B cell (primary cell): ENCODE results near the gene ARRB1. TPM values are rescaled to one million over a fixed set of nuclear protein-coding genes. Genes with fewer than 3 reads are reported as not detected.

Source experiments
- ATAC-seq: fragments of 200-7000 bp; cut with Tn5 transposase; one replicate; pipeline ENCODE4 v1.10.0; 2021; ENCODE audit warnings: low read depth, mild to moderate bottlenecking, moderate number of reproducible peaks, moderate library complexity
- CTCF ChIA-PET: fragments of 350-600 bp; sonication (Branson Sonifier 250); formaldehyde crosslinking; loops from one replicate; lab custom pipeline; 2021; ENCODE audit warnings: antibody characterized with exemption, inconsistent platforms; lab: Charles Lee
- POLR2A ChIA-PET: fragments of 350-600 bp; sonication (Branson Sonifier 250); formaldehyde crosslinking; loops from one replicate; lab custom pipeline; 2021; ENCODE audit warnings: antibody characterized with exemption; lab: Charles Lee
- DNase-seq: peaks from one replicate; pipeline ENCODE4 v3.0.0; 2013
- H2AFZ ChIP-seq: 2 replicates; pipeline ENCODE4 v1.6.1; 2012; ENCODE audit warnings: mild to moderate bottlenecking, low read depth, low read length; ENCODE audit not compliant: insufficient read depth, poor library complexity, severe bottlenecking
- H3K27ac ChIP-seq, 2 donors: 1 replicate in 1 of 2; 2 replicates in 1 of 2; pipeline ENCODE4 v1.5.1; 2012 to 2013; ENCODE audit warnings: low read length in 2 of 2, mild to moderate bottlenecking in 2 of 2, moderate library complexity in 1 of 2
- H3K27me3 ChIP-seq, 4 experiments: fragments of 200-600 bp in 1 of 4; sonication (generic) in 1 of 4; replicated peaks in 1 of 4; 1 replicate in 2 of 4; 2 replicates in 2 of 4; pipeline versions ENCODE4 v1.6.1 to v1.7.0; 2013 to 2016; ENCODE audit warnings: low read length in 3 of 4, mild to moderate bottlenecking in 2 of 4, mixed read lengths in 1 of 4, moderate library complexity in 1 of 4; ENCODE audit not compliant: insufficient read depth in 4 of 4, control insufficient read depth in 3 of 4; ENCODE audit errors: control extremely low read depth in 1 of 4
- H3K36me3 ChIP-seq, 2 experiments: replicated peaks in 1 of 2; 1 replicate in 1 of 2; 2 replicates in 1 of 2; pipeline versions ENCODE4 v1.6.1 to v1.7.1; 2013; ENCODE audit warnings: low read length in 1 of 2; ENCODE audit not compliant: insufficient read depth in 2 of 2, control insufficient read depth in 1 of 2; ENCODE audit errors: control extremely low read depth in 1 of 2, extremely low read depth in 1 of 2
- H3K4me1 ChIP-seq, 2 donors: fragments of 200-600 bp in 1 of 2; sonication (generic) in 1 of 2; 1 replicate in 1 of 2; 2 replicates in 1 of 2; pipeline versions ENCODE4 v1.5.1 to v1.6.1; 2013 to 2017; ENCODE audit warnings: low read length in 2 of 2; ENCODE audit not compliant: control insufficient read depth in 2 of 2, insufficient read depth in 2 of 2
- H3K4me2 ChIP-seq: replicated peaks from 2 replicates; pipeline ENCODE3; 2012; ENCODE audit warnings: mild to moderate bottlenecking, low read depth, low read length; ENCODE audit not compliant: poor library complexity, severe bottlenecking
- H3K4me3 ChIP-seq, 5 experiments: fragments of 200-600 bp in 1 of 5; sonication (generic) in 1 of 5; 1 replicate in 3 of 5; 2 replicates in 2 of 5; pipeline versions ENCODE4 v1.5.1 to v1.7.0; 2011 to 2016; ENCODE audit warnings: low read length in 4 of 5, mild to moderate bottlenecking in 4 of 5, low read depth in 2 of 5, control low read depth in 1 of 5, moderate library complexity in 1 of 5; ENCODE audit not compliant: insufficient read depth in 1 of 5; ENCODE audit errors: control extremely low read depth in 1 of 5, extremely low read depth in 1 of 5
- H3K79me2 ChIP-seq: fragments of 200-600 bp; sonication (generic); one replicate; pipeline ENCODE4 v1.6.0; 2016; ENCODE audit warnings: low read length; ENCODE audit not compliant: control insufficient read depth, insufficient read depth
- H3K9ac ChIP-seq: fragments of 200-600 bp; sonication (generic); 2 replicates; pipeline ENCODE4 v1.6.1; 2017; ENCODE audit warnings: mild to moderate bottlenecking, low read length, moderate library complexity
- H3K9me3 ChIP-seq, 3 donors: one replicate each; pipeline versions ENCODE4 v1.6.1 to v1.7.1; 2013; ENCODE audit warnings: low read length in 2 of 3; ENCODE audit not compliant: control insufficient read depth in 2 of 3, insufficient read depth in 1 of 3; ENCODE audit errors: control extremely low read depth in 1 of 3
- H4K20me1 ChIP-seq: 2 replicates; pipeline ENCODE4 v1.6.0; 2012; ENCODE audit warnings: mild to moderate bottlenecking, low read length; ENCODE audit not compliant: insufficient read depth, control insufficient read depth, poor library complexity, severe bottlenecking
- H3K27ac Mint-ChIP-seq: one replicate; pipeline ENCODE4 v1.8.0; 2021; ENCODE audit warnings: mixed read lengths
- H3K27me3 Mint-ChIP-seq: one replicate; pipeline ENCODE4 v1.8.0; 2021; ENCODE audit warnings: mixed read lengths
- H3K4me1 Mint-ChIP-seq: one replicate; pipeline ENCODE4 v1.8.0; 2021; ENCODE audit warnings: mixed read lengths
- H3K4me3 Mint-ChIP-seq: one replicate; pipeline ENCODE4 v1.8.0; 2021; ENCODE audit warnings: mixed read lengths
- H3K9me3 Mint-ChIP-seq: one replicate; pipeline ENCODE4 v1.8.0; 2022; ENCODE audit warnings: mixed read lengths; ENCODE audit not compliant: insufficient read depth
- CTCF ChIP-seq: fragments of 200-600 bp; IDR thresholded peaks from one replicate; pipeline ENCODE4 v1.8.0; 2022; ENCODE audit warnings: antibody characterized with exemption, mild to moderate bottlenecking
- EZH2 ChIP-seq: IDR thresholded peaks from 2 replicates; pipeline ENCODE4 v1.6.1; 2012; ENCODE audit warnings: borderline replicate concordance, low read depth, mild to moderate bottlenecking, moderate library complexity, low read length; ENCODE audit not compliant: insufficient read depth, poor library complexity, severe bottlenecking
- WGBS: methylation state at CpG from one replicate; pipeline ENCODE4 v1.1.5; 2013; ENCODE audit warnings: missing lambda C conversion rate; ENCODE audit not compliant: insufficient coverage; 5-methylcytosine and 5-hydroxymethylcytosine counted together
- intact Hi-C: fragments of 100-400 bp; cut with micrococcal nuclease; formaldehyde crosslinking; loops from one replicate; pipeline ENCODE4 v1.10.0; 2022
- polyA plus RNA-seq: library from polyadenylated mRNA; depleted of rRNA; stranded (reverse); fragments of >200 nt; gene quantifications from 2 replicates; pipeline ENCODE4 v1.2.3, GENCODE V29; 2012
- total RNA-seq, 2 donors: library from RNA; stranded (reverse); fragments of 120-200 nt in 1 of 2; gene quantifications; 1 replicate in 1 of 2; 2 replicates in 1 of 2; pipeline versions ENCODE4 v1.2.3 to v1.2.4, GENCODE V29; 2013 to 2022

Gene ARRB1
- total and polyA plus RNA-seq, 2 donors (not counting 1 experiment from before 2014, with no cell fraction given) = 1.0 to 1.9 TPM

- H3K27me3 Mint-ChIP-seq = peaks cover 17% of the 10 kb centered on the region
- H3K36me3 ChIP-seq = no peaks in the 10 kb centered on the region
- H3K4me1 Mint-ChIP-seq = peaks cover 2% of the 10 kb centered on the region
- intact Hi-C loops = loop anchor here (1.0 kb wide), 4 partner anchors 11 to 144 kb away; partner anchors contain the start of gene RPS3
- TF ChIP-seq CTCF (no peak), EZH2 (no peak)
- DNase-seq (no peak), ATAC-seq (no peak)
- no peaks in the 10 kb centered on the region for H3K9me3 ChIP-seq
- peaks cover 0 to 10% (median 3%) of the 10 kb centered on the region in 4 experiments for H3K27me3 ChIP-seq
- no peak overlapping the region for H3K27ac Mint-ChIP-seq
- CTCF ChIA-PET = interaction anchor here (0.8 to 13.7 kb wide), 14 partner anchors 7 to 247 kb away, joined by 3 to 347 read pairs (median 5); no protein-coding TSS in a partner anchor
- no peak overlapping the region for H3K4me3 ChIP-seq
- POLR2A ChIA-PET = interaction anchor here (0.7 to 1.3 kb wide), 3 partner anchors 13 to 116 kb away, joined by 3 to 4 read pairs (median 3); no protein-coding TSS in a partner anchor
- no peak overlapping the region for H3K4me3 Mint-ChIP-seq
- no peaks in the 10 kb centered on the region for H4K20me1 ChIP-seq
- WGBS = no CpG with 5 or more reads among the region's 3 CpGs
- no peak overlapping the region for H3K4me2 ChIP-seq
- H3K27ac ChIP-seq = no peak overlapping the region
- H3K4me1 ChIP-seq = peaks cover 4 to 6% of the 10 kb centered on the region in 2 donors
- H3K9me3 Mint-ChIP-seq = no peaks in the 10 kb centered on the region
- H3K9ac ChIP-seq = no peak overlapping the region
- no peak overlapping the region for H2AFZ ChIP-seq
- H3K79me2 ChIP-seq = no peaks in the 10 kb centered on the region
Observed at GRCh38 chr11:75387736-75388294, 36.4 kb upstream of the ARRB1 start.

GRCh38 chr11:75386942-75387630 lies 35.6 kb upstream of the ARRB1 start:
- H3K27me3 Mint-ChIP-seq = peaks cover 17% of the 10 kb centered on the region
- Histone ChIP-seq H3K4me3 (no peak overlapping the region), H3K9ac (no peak overlapping the region), H3K4me1 (peaks cover 4 to 6% of the 10 kb centered on the region in 2 donors), H2AFZ (no peak overlapping the region), H3K36me3 (no peaks in the 10 kb centered on the region), H3K9me3 (no peaks in the 10 kb centered on the region), H3K79me2 (no peaks in the 10 kb centered on the region), H3K4me2 (no peak overlapping the region), H3K27ac (no peak overlapping the region), H4K20me1 (no peaks in the 10 kb centered on the region), H3K27me3 (peaks cover 0 to 10% (median 3%) of the 10 kb centered on the region in 4 experiments)
- ATAC-seq (no peak), DNase-seq (no peak)
- ChIA-PET CTCF (interaction anchor here (1.5 to 13.7 kb wide), 8 partner anchors 21 to 246 kb away, joined by 4 to 347 read pairs (median 10); no protein-coding TSS in a partner anchor), POLR2A (interaction anchor here (0.7 kb wide), 2 partner anchors 112 to 116 kb away, joined by 3 to 4 read pairs; no protein-coding TSS in a partner anchor)
- no peak for TF ChIP-seq CTCF
- no peak for TF ChIP-seq EZH2
- H3K9me3 Mint-ChIP-seq = no peaks in the 10 kb centered on the region
- intact Hi-C loops = no loop called here
- H3K27ac Mint-ChIP-seq = no peak overlapping the region
- 73% methylated on average over 1 of the region's 3 CpGs for WGBS
- H3K4me1 Mint-ChIP-seq = peaks cover 2% of the 10 kb centered on the region
- no peak overlapping the region for H3K4me3 Mint-ChIP-seq
